Measurements from ENCODE around the gene KSR2. TPM values are rescaled to one million over a fixed set of nuclear protein-coding genes. Genes with fewer than 3 reads are reported as not detected.
A peak's percentile ranks its signal among the peaks of the same experiment; 100 is the strongest.

The KSR2 gene
- total and polyA plus RNA-seq, 2 donors from 2014 or later, result 0.34 to 2.9 TPM

DNA sequence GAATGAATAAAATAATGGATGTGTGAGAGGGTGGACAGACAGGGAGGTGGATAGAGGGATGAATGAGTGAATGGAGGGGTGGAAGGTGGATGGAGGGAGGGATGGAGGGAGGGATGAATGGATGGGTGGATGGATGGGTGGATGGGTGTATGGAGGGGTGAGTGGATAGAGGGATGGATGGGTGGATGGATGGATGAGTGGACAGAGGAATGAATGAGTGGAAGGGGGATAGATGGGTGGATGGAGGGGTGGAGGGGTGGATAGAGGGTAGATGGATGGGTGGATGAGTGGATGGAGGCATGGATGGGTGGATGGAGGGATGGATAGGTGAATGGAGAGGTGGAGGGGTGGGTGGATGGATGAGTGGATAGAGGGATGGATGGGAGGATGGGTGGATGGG is 559.5 kb downstream of the KSR2 start:
- TF ChIP-seq, protein P1, sequence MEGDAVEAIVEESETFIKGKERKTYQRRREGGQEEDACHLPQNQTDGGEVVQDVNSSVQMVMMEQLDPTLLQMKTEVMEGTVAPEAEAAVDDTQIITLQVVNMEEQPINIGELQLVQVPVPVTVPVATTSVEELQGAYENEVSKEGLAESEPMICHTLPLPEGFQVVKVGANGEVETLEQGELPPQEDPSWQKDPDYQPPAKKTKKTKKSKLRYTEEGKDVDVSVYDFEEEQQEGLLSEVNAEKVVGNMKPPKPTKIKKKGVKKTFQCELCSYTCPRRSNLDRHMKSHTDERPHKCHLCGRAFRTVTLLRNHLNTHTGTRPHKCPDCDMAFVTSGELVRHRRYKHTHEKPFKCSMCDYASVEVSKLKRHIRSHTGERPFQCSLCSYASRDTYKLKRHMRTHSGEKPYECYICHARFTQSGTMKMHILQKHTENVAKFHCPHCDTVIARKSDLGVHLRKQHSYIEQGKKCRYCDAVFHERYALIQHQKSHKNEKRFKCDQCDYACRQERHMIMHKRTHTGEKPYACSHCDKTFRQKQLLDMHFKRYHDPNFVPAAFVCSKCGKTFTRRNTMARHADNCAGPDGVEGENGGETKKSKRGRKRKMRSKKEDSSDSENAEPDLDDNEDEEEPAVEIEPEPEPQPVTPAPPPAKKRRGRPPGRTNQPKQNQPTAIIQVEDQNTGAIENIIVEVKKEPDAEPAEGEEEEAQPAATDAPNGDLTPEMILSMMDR (IDR thresholded peaks at IDR 0.05; ENCODE audit: borderline replicate concordance, extremely low read depth, insufficient read depth), result no peak
- no peak overlapping the region for H3K4me3 ChIP-seq (ENCODE audit: low read length in 3 of 3)
- no peak for DNase-seq
- no peaks in the 10 kb centered on the region for H3K36me3 ChIP-seq (ENCODE audit: control insufficient read depth in 2 of 3, insufficient read depth in 3 of 3, low read length in 3 of 3)
- H3K27ac ChIP-seq (ENCODE audit: low read depth in 2 of 2, low read length in 2 of 2), result no peak overlapping the region
- no peak for FAIRE-seq
- no peaks in the 10 kb centered on the region for H3K27me3 ChIP-seq (ENCODE audit: control insufficient read depth, insufficient read depth, low read length)
- no peak overlapping the region for H3K9ac ChIP-seq (ENCODE audit: low read length in 3 of 3)
- peaks cover 0 to 4% (median 4%) of the 10 kb centered on the region in 3 donors for H3K4me1 ChIP-seq (ENCODE audit: control insufficient read depth in 2 of 3, insufficient read depth in 2 of 3, low read depth in 1 of 3, low read length in 3 of 3)
- intact Hi-C loops (cut with DNase I), result no loop called here
- no peaks in the 10 kb centered on the region for H3K9me3 ChIP-seq (ENCODE audit: control insufficient read depth in 2 of 3, insufficient read depth in 1 of 3, low read length in 3 of 3)

DNA sequence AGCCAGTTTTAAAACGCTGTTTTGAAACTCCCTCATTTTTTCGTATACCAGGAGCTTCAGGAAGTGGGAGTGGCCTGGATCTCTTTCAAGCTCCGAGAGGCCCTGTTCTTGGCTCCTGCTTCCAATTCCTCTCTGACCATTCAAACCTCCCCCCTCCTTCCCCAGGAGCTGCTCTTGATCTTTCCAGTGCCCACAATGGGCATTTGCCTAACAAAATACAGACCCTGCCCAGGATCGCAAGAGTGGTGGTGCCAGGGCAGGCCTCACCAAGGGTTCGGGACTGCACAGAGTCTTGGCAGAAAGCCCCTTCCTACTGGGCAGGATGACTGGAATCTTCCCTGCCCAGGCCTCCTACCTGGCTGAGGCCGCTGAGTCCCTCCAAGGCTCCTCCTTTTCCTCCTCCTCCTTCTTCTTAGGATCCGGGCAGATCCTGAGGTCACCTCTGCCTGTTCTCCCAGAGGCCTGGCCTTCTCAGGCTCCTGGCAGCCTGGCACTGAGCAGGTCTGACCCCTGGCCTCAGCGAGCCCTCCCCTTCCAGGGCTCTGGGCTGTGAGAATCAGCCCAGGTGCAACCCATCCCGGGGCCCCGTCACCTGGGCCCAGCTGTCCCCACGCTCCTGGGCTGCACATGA is 560.5 kb downstream of the KSR2 start:
- TF ChIP-seq, protein P1 (IDR thresholded peaks at IDR 0.05; ENCODE audit: borderline replicate concordance, extremely low read depth, insufficient read depth), result no peak
- FAIRE-seq (no peak), DNase-seq (peak in 4 of 5 donors; percentile 26 to 88 (median 56))
- Histone ChIP-seq H3K9me3 (ENCODE audit: control insufficient read depth in 2 of 3, insufficient read depth in 1 of 3, low read length in 3 of 3) (peaks cover 0 to 3% (median 0%) of the 10 kb centered on the region in 3 donors), H3K36me3 (ENCODE audit: control insufficient read depth in 2 of 3, insufficient read depth in 3 of 3, low read length in 3 of 3) (no peaks in the 10 kb centered on the region), H3K27me3 (ENCODE audit: control insufficient read depth, insufficient read depth, low read length) (no peaks in the 10 kb centered on the region), H3K4me3 (ENCODE audit: low read length in 3 of 3) (no peak overlapping the region), H3K4me1 (ENCODE audit: control insufficient read depth in 2 of 3, insufficient read depth in 2 of 3, low read depth in 1 of 3, low read length in 3 of 3) (peaks cover 0 to 4% (median 4%) of the 10 kb centered on the region in 3 donors), H3K9ac (ENCODE audit: low read length in 3 of 3) (no peak overlapping the region), H3K27ac (ENCODE audit: low read depth in 2 of 2, low read length in 2 of 2) (peak overlapping the region in 1 of 2 donors; percentile 60)
- intact Hi-C loops (cut with DNase I), result no loop called here

- intact Hi-C loops (cut with DNase I), result no loop called here
- Histone ChIP-seq H3K36me3 (ENCODE audit: control insufficient read depth in 2 of 3, insufficient read depth in 3 of 3, low read length in 3 of 3) (no peaks in the 10 kb centered on the region), H3K27ac (ENCODE audit: low read depth in 2 of 2, low read length in 2 of 2) (no peak overlapping the region), H3K9ac (ENCODE audit: low read length in 3 of 3) (no peak overlapping the region), H3K27me3 (ENCODE audit: control insufficient read depth, insufficient read depth, low read length) (no peaks in the 10 kb centered on the region), H3K4me1 (ENCODE audit: control insufficient read depth in 2 of 3, insufficient read depth in 2 of 3, low read depth in 1 of 3, low read length in 3 of 3) (peaks cover 0 to 4% (median 4%) of the 10 kb centered on the region in 3 donors), H3K4me3 (ENCODE audit: low read length in 3 of 3) (no peak overlapping the region), H3K9me3 (ENCODE audit: control insufficient read depth in 2 of 3, insufficient read depth in 1 of 3, low read length in 3 of 3) (peaks cover 0 to 3% (median 0%) of the 10 kb centered on the region in 3 donors)
- DNase-seq, result no peak
- no peak for FAIRE-seq
- TF ChIP-seq, protein P1 (IDR thresholded peaks at IDR 0.05; ENCODE audit: borderline replicate concordance, extremely low read depth, insufficient read depth), result no peak
Measured at GRCh38 chr12:117404940-117405339, 563.9 kb downstream of the KSR2 start.
